NCI-H510A (cell line): Measurements from ENCODE around the gene NBEA.
"Not testable (repeated sequence)": the region's sequence is repeated elsewhere in the genome, so short reads cannot be mapped to it uniquely, and the experiment has no call there.

ENCODE experiments used
- DNase-seq: peaks from one replicate; lab custom pipeline; 2025; lab: John Stamatoyannopoulos, UW

The NBEA gene

GRCh38 chr13:35388441-35389355 lies 446.6 kb downstream of the NBEA start:
- DNase-seq = no peak

- no peak for DNase-seq
Measured at GRCh38 chr13:35389535-35389934, 447.5 kb downstream of the NBEA start.

GRCh38 chr13:35392768-35393167 lies 450.7 kb downstream of the NBEA start:
- no peak for DNase-seq

DNA sequence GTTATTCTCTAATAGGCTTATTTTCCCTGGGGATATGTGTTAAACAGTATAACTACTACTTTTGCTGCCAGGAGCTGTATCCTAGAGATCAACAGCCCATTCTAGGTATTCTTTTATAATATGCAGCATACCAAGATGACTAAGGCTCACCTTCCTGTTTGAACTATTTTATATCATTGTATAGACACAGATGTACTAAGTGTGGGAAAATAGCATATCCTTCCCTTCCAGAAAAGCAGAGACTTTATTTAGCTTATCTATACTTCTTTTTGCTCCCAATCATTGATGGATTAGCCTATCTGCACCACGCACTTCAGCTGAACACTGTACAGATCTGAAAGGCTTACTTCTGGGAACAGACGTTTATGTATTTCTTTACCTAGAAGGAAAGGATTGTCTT lies 451.8 kb downstream of the NBEA start:
- no peak for DNase-seq

GRCh38 chr13:35408285-35408684 lies 466.2 kb downstream of the NBEA start:
- not testable (repeated sequence) for DNase-seq

DNA sequence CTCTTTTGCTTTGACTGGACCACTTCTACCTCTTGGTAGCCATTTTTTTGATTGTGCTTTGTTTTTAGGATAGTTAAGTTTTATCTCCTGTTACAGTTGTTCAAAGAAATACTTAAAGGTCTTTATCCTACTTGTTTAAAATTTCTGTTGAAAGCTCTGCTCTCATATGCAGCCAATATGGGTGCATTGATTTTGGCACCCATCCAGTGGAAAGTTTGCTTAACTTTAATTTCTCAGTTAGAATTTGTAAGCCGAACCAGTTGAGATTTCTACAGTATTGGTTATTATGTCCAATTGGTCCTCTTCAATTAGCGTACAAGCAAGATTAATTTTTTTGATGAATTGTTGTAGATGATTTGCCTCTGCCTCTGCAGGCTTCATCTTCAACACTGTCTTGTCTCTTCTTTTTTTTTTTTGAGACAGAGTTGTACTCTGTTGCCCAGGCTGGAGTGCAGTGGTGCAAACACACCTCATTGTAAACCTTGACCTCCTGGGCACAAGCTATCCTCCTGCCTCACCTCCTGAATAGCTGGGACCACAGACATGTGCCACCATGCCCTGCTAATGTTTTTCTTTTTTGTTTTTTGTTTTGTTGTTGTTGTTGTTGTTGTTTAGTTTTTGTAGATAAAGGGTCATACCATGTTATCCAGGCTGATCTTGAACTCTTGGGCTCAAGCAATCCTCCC lies 469.1 kb downstream of the NBEA start:
- no peak for DNase-seq

GRCh38 chr13:35448465-35448864 lies 506.4 kb downstream of the NBEA start:
- DNase-seq = no peak

GRCh38 chr13:35449821-35450220 lies 507.8 kb downstream of the NBEA start:
- DNase-seq = no peak

DNA sequence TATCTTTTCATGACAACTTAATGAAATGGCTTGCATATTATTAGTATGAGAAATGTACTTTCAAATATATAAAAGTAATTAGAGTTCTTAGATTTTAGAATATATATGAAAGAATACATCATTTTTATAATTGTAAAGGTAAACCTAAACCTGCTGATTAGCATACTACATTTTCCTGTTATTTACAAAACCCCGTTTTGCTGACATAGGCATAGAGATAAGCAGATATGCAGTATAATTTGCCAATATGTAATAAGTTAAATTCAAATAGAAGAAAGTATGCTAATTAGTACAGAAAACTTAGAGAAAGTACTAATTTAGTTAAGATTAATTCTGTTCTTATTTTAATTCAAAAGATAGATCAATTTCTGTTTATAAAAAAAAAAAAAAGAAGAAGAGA lies 513.0 kb downstream of the NBEA start:
- no peak for DNase-seq

- no peak for DNase-seq
Measured at GRCh38 chr13:35457258-35457657, 515.2 kb downstream of the NBEA start.

GRCh38 chr13:35460061-35460460 lies 518.0 kb downstream of the NBEA start:
- DNase-seq = no peak

DNA sequence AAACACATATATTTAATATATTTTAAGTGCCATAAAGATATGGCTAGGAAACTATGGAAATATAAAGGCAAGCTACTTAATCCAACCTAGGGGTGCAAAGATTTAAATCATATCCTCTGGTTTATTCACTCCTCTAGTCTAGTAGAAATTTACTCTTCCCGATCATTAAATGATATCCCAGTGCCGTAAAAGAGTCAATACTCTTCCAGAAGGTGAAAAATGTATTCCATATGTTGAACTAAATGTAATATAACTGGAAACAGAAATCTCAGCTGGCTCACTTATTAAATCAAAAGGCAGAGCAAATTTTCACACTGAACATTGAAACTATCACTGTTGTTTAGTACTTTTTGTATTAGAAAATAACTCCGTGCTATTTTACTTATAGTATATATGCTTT lies 523.3 kb downstream of the NBEA start:
- no peak for DNase-seq

GRCh38 chr13:35468195-35468594 lies 526.1 kb downstream of the NBEA start:
- DNase-seq = no peak

DNA sequence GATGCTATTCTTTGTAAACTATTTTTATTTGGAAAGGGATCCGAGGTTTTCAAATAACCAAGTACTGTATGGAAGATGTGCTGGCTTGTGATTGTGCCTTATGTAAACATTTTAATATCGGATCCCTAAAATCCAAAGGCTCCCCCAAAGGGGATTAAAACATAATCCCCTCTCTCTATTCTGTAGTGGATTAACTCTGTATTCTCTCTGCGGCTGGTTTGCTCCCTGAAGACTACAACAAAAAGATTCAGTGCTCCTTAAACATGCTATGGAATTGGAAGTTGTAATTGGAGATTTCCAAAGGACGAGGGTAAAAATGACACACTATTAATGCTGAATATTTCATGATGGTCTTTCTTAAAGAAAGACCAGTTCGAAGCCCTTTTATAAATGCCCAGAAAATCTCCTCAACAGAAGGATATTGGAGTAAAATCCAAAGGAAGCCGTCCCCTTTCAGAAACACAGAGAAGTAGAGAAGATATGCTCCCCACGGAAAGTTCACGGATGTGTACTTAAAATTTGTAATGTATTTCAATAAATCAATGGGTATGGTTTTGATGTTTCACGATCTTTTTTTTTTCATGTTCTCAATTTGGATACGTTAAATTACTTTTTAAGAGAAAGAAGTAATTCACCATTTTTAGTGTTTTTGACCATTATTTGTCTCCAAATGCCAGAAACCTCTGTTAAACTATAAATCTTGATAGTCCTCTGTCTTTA lies 527.9 kb downstream of the NBEA start:
- no peak for DNase-seq

- DNase-seq = no peak
Measured at GRCh38 chr13:35470671-35471661, 528.9 kb downstream of the NBEA start.

GRCh38 chr13:35471706-35472322 lies 529.7 kb downstream of the NBEA start:
- no peak for DNase-seq

GRCh38 chr13:35472323-35472881 lies 530.3 kb downstream of the NBEA start:
- no peak for DNase-seq

- no peak for DNase-seq
Measured at GRCh38 chr13:35473206-35473775, 531.2 kb downstream of the NBEA start.

DNA sequence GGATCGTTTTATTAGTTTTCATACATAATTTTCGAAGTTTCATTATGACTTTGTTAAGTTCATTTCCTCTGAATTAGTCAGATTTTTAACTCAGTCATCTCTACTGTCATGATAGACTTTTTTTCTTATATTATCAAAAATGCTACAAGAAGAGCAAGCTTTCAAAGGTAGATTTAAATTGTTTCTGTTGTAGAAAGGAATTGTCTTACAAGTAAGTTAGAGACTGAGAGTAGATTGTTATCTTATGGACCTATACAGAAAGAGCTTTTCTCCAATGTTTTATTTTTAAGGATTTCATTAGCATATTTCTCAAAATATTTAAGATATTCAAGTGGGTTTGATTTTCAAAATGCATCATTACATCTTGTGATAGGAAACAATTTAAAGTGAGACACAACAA lies 531.7 kb downstream of the NBEA start:
- DNase-seq = no peak

GRCh38 chr13:35474496-35475211 lies 532.6 kb downstream of the NBEA start:
- DNase-seq = no peak
